Stimulated activated CD8-positive, alpha-beta memory T cell treated with anti-CD3 and anti-CD28 coated beads, Interleukin-4, amount 100 ng/mL, for 4 hours (primary cell): ENCODE results near the gene MBOAT2.
"Not testable (repeated sequence)": the region's sequence is repeated elsewhere in the genome, so short reads cannot be mapped to it uniquely, and the experiment has no call there.

Experiments used
- DNase-seq, 2 donors: peaks; one replicate each; pipeline ENCODE4 v3.0.0-alpha.2; 2020; ENCODE audit warnings: low read depth in 2 of 2, low spot score in 1 of 2

Gene MBOAT2

GRCh38 chr2:8993196-8993901 lies 10.1 kb downstream of the MBOAT2 start:
- DNase-seq = no peak

- DNase-seq = no peak
Observed at GRCh38 chr2:8992643-8993042, 10.8 kb downstream of the MBOAT2 start.

- no peak for DNase-seq
Observed at GRCh38 chr2:8989536-8990079, 13.9 kb downstream of the MBOAT2 start.

GRCh38 chr2:8987410-8987809 lies 16.1 kb downstream of the MBOAT2 start:
- no peak for DNase-seq

GRCh38 chr2:8986327-8986976 lies 17.0 kb downstream of the MBOAT2 start:
- no peak for DNase-seq

- DNase-seq = no peak
Observed at GRCh38 chr2:8985561-8986326, 17.7 kb downstream of the MBOAT2 start.

- DNase-seq = no peak
Observed at GRCh38 chr2:8984855-8985254, 18.6 kb downstream of the MBOAT2 start.

GRCh38 chr2:8984157-8984556 lies 19.3 kb downstream of the MBOAT2 start:
- no peak for DNase-seq

- no peak for DNase-seq
Observed at GRCh38 chr2:8983571-8983970, 19.9 kb downstream of the MBOAT2 start.

- no peak for DNase-seq
Observed at GRCh38 chr2:8981876-8982275, 21.6 kb downstream of the MBOAT2 start.

GRCh38 chr2:8980096-8980495 lies 23.4 kb downstream of the MBOAT2 start:
- DNase-seq = no peak

GRCh38 chr2:8977758-8978157 lies 25.7 kb downstream of the MBOAT2 start:
- no peak for DNase-seq

- no peak for DNase-seq
Observed at GRCh38 chr2:8976442-8977259, 26.8 kb downstream of the MBOAT2 start.

- no peak for DNase-seq
Observed at GRCh38 chr2:8974016-8974415, 29.5 kb downstream of the MBOAT2 start.

GRCh38 chr2:8973017-8973416 lies 30.5 kb downstream of the MBOAT2 start:
- not testable (repeated sequence) for DNase-seq

GRCh38 chr2:8972535-8972934 lies 30.9 kb downstream of the MBOAT2 start:
- DNase-seq = not testable (repeated sequence)

- DNase-seq = not testable (repeated sequence)
Observed at GRCh38 chr2:8969348-8969747, 34.1 kb downstream of the MBOAT2 start.

GRCh38 chr2:8966123-8966908 lies 37.2 kb downstream of the MBOAT2 start:
- no peak for DNase-seq

- DNase-seq = no peak
Observed at GRCh38 chr2:8965216-8965969, 38.1 kb downstream of the MBOAT2 start.
